HK-2 (cell line): Measurements from ENCODE around the gene SPECC1L.
"Not testable (repeated sequence)": the region's sequence is repeated elsewhere in the genome, so short reads cannot be mapped to it uniquely, and the experiment has no call there.

Experiments used
- DNase-seq: peaks from one replicate; pipeline ENCODE4 v3.0.0-alpha.2; 2018; ENCODE audit not compliant: unreplicated experiment

SPECC1L gene

GRCh38 chr22:24287801-24288200 lies 17.2 kb downstream of the SPECC1L start:
- DNase-seq, result not testable (repeated sequence)

- no peak for DNase-seq
Observed at GRCh38 chr22:24289114-24289513, 18.5 kb downstream of the SPECC1L start.

GRCh38 chr22:24289741-24290163 lies 19.1 kb downstream of the SPECC1L start:
- peak; percentile 16 for DNase-seq

- DNase-seq, result no peak
Observed at GRCh38 chr22:24290459-24290858, 19.8 kb downstream of the SPECC1L start.

- DNase-seq, result no peak
Observed at GRCh38 chr22:24291515-24292201, 21.0 kb downstream of the SPECC1L start.

- not testable (repeated sequence) for DNase-seq
Observed at GRCh38 chr22:24292202-24292830, 21.7 kb downstream of the SPECC1L start.

GRCh38 chr22:24294913-24295312 lies 24.3 kb downstream of the SPECC1L start:
- not testable (repeated sequence) for DNase-seq

GRCh38 chr22:24298497-24299155 lies 28.0 kb downstream of the SPECC1L start:
- not testable (repeated sequence) for DNase-seq

- not testable (repeated sequence) for DNase-seq
Observed at GRCh38 chr22:24300522-24300921, 29.9 kb downstream of the SPECC1L start.

GRCh38 chr22:24302591-24302990 lies 32.0 kb downstream of the SPECC1L start:
- DNase-seq, result no peak

GRCh38 chr22:24303007-24303406 lies 32.4 kb downstream of the SPECC1L start:
- no peak for DNase-seq

- DNase-seq, result no peak
Observed at GRCh38 chr22:24304062-24304675, 33.5 kb downstream of the SPECC1L start.

GRCh38 chr22:24305260-24305692 lies 34.6 kb downstream of the SPECC1L start:
- DNase-seq, result no peak

GRCh38 chr22:24310969-24311368 lies 40.3 kb downstream of the SPECC1L start:
- DNase-seq, result no peak

GRCh38 chr22:24315367-24315966 lies 44.8 kb downstream of the SPECC1L start:
- DNase-seq, result no peak

GRCh38 chr22:24316264-24316663 lies 45.6 kb downstream of the SPECC1L start:
- DNase-seq, result not testable (repeated sequence)

GRCh38 chr22:24317511-24317910 lies 46.9 kb downstream of the SPECC1L start:
- DNase-seq, result not testable (repeated sequence)

- no peak for DNase-seq
Observed at GRCh38 chr22:24319451-24319850, 48.8 kb downstream of the SPECC1L start.

GRCh38 chr22:24321999-24322398 lies 51.4 kb downstream of the SPECC1L start:
- DNase-seq, result no peak

- no peak for DNase-seq
Observed at GRCh38 chr22:24322522-24322921, 51.9 kb downstream of the SPECC1L start.

GRCh38 chr22:24323233-24323632 lies 52.6 kb downstream of the SPECC1L start:
- DNase-seq, result no peak

- no peak for DNase-seq
Observed at GRCh38 chr22:24323695-24324094, 53.1 kb downstream of the SPECC1L start.
